ENCODE measurements around the gene LPO. TPM values are rescaled to one million over a fixed set of nuclear protein-coding genes. Genes with fewer than 3 reads are reported as not detected.

LPO gene
- total RNA-seq: not detected
- long read RNA-seq: 0 reads

DNA sequence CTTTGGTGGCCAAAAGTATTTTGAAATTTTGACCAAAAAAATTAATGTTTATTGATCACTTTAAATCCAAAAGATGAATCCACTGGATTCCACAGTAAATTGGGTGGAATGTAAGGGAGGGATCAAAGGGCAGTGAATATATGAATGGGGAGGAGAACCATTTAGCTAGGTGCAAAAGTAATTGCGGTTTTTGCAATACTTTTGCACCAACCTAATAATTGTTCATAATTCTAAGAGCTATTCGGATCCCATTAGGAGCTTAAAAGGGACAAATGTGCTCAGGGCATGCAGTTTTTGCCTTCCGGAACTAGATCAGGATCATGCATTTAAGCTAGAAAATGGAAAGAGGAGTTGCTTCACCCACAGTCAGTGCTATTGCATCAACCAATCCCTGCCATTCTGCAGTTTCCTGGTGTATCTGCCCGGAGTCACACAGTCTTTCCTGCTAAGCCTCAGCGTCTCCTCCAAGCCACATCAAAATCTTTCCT is at the start of gene LPO:
TSS of gene LPO (plus strand) at position 438 of the 488 bp plus-strand sequence. CDS start 4,396 bp downstream, outside the sequence.
- no peak within 1 kb of the TSS for H3K27ac ChIP-seq
- H3K4me1 ChIP-seq: no peaks in the 10 kb centered on the region
- ATAC-seq (no peak), DNase-seq (no peak)
- intact Hi-C loops (cut with DNase I): no loop called here
- TF ChIP-seq, protein P1, sequence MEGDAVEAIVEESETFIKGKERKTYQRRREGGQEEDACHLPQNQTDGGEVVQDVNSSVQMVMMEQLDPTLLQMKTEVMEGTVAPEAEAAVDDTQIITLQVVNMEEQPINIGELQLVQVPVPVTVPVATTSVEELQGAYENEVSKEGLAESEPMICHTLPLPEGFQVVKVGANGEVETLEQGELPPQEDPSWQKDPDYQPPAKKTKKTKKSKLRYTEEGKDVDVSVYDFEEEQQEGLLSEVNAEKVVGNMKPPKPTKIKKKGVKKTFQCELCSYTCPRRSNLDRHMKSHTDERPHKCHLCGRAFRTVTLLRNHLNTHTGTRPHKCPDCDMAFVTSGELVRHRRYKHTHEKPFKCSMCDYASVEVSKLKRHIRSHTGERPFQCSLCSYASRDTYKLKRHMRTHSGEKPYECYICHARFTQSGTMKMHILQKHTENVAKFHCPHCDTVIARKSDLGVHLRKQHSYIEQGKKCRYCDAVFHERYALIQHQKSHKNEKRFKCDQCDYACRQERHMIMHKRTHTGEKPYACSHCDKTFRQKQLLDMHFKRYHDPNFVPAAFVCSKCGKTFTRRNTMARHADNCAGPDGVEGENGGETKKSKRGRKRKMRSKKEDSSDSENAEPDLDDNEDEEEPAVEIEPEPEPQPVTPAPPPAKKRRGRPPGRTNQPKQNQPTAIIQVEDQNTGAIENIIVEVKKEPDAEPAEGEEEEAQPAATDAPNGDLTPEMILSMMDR (IDR thresholded peaks at IDR 0.05): no peak
- no peaks in the 10 kb centered on the region for H3K9me3 ChIP-seq
- no peak within 1 kb of the TSS for H3K4me3 ChIP-seq
- peaks cover 26% of the 10 kb centered on the region for H3K27me3 ChIP-seq
- H3K36me3 ChIP-seq: no peaks in the 10 kb centered on the region

DNA sequence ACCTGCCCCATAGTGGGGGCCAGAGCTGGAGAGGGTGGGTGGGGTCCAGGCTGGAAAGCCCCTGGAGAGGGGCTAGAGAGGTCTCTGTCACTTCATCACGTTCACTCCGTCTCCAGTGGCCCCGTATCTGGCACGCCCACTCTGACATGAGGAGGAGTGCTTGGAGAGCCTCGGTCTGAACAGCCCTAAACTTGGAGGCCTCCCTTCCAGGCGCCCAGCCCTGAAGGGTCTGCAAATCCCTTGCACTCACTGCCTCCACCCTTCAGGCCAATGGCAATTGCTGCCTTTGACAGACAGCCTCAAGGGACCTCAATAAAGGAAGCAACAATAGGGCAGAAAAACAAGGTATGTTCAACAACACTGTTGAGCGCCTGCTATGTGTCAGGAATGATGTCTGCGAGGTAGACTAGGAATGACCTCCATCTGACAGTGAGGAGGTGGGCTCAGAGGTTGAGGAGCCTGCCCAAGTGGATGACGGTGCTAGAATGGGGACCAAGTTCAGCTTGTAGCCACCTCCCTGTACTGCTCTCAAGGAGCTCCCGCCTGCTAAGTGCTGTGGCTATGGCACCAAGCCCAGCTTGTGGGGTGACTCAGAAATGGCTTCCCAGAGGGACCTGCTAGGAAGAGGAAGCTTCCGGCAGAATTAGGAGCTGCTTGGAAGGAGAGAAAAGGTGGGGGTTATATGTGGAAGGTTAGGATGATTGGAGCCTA is 48.8 kb upstream of the LPO start:
- peaks cover 6% of the 10 kb centered on the region for H3K27me3 ChIP-seq
- intact Hi-C loops (cut with DNase I): no loop called here
- peak; percentile 88 for DNase-seq
- H3K4me3 ChIP-seq: no peak overlapping the region
- H3K9me3 ChIP-seq: no peaks in the 10 kb centered on the region
- TF ChIP-seq, protein P1 (IDR thresholded peaks at IDR 0.05): no peak
- no peaks in the 10 kb centered on the region for H3K4me1 ChIP-seq
- H3K27ac ChIP-seq: no peak overlapping the region
- ATAC-seq: peak; percentile 79
- no peaks in the 10 kb centered on the region for H3K36me3 ChIP-seq

DNA sequence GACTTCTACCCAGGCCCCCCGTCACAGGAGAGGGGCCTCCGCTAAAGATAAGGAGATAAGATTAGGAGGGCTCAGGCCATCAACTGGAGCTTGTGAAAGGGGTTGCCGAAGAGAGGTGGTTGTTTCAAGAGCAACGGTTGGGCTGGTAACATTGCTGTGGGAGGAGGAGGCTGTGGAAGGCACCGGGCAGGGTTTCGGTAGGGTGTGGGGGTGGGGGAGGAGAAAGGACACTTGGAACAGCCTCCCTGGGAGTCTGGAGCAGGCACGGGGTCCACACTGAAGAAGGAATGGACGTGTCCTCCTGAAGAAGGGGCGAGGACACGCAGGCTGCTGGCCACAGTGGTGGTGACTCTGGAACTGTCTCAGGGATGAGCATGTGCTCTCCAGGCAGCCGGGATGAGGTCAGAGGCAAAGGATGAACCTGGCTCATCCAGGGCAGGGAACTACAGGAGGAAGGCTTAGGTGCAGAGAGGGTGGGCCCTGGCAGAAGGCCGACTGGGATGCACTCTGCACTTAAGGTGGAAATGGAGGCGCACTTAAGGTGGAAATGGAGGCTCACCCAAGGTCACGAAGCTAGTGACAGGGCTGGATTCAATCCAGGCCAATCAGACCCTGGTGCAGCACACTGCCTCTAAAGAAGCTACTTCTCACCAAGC is 47.0 kb upstream of the LPO start:
- Histone ChIP-seq H3K4me3 (no peak overlapping the region), H3K27me3 (peaks cover 6% of the 10 kb centered on the region), H3K36me3 (no peaks in the 10 kb centered on the region), H3K27ac (no peak overlapping the region), H3K4me1 (no peaks in the 10 kb centered on the region), H3K9me3 (no peaks in the 10 kb centered on the region)
- intact Hi-C loops (cut with DNase I): no loop called here
- TF ChIP-seq, protein P1 (IDR thresholded peaks at IDR 0.05): no peak
- ATAC-seq (no peak), DNase-seq (no peak)

DNA sequence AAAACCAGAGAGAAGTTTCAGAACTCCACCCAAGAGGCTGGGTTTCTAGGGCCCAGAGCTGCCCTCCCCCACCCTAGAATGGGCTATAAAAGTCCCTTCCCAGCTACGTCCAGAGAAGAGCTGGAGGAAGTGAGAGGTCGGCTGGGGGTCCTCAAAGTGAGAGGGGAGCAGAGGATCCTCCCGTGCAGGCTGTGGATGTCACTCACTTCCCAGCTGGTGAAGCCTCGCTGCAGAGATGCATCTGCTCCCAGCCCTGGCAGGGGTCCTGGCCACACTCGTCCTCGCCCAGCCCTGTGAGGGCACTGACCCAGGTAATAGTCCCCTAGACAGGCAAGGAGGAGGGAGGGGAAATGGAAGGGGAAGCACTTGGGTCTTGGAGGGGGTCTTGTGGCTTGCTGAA is 45.8 kb upstream of the LPO start, which contains the start of gene EPX:
TSS of gene EPX (plus strand) at position 115 of the 400 bp plus-strand sequence. CDS start at position 236, 121 bp downstream.
- Histone ChIP-seq H3K36me3 (no peaks in the 10 kb centered on the region), H3K4me1 (no peaks in the 10 kb centered on the region), H3K4me3 (no peak within 1 kb of the TSS), H3K27me3 (peaks cover 13% of the 10 kb centered on the region), H3K27ac (no peak within 1 kb of the TSS), H3K9me3 (no peaks in the 10 kb centered on the region)
- DNase-seq: no peak
- no peak for ATAC-seq
- TF ChIP-seq, protein P1 (IDR thresholded peaks at IDR 0.05): no peak
- intact Hi-C loops (cut with DNase I): no loop called here

DNA sequence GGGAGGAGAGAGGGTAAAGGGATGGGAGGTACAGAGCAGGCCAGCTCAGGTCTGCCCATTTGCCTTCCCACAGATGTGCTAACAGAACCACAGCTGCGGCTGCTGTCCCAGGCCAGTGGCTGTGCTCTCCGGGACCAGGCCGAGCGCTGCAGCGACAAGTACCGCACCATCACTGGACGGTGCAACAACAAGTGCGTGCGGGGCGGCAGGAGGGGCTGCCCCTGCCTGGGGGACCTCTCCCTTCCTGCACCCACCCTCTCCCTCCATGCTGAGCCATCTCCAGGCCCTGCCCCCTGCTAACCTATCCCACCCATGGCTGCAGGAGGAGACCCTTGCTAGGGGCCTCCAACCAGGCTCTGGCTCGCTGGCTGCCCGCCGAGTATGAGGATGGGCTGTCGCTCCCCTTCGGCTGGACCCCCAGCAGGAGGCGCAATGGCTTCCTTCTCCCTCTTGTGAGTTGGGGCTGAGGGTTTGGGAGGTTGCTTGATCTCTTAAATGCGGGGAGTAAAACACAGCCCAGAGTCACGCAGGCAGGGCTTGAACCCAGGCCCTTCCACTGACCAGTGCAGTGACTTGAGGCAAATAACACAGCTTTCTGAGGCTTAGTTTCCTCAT is 44.6 kb upstream of the LPO start:
- H3K4me1 ChIP-seq: no peaks in the 10 kb centered on the region
- H3K36me3 ChIP-seq: no peaks in the 10 kb centered on the region
- intact Hi-C loops (cut with DNase I): no loop called here
- no peak overlapping the region for H3K4me3 ChIP-seq
- no peaks in the 10 kb centered on the region for H3K9me3 ChIP-seq
- ATAC-seq: no peak
- H3K27me3 ChIP-seq: peaks cover 25% of the 10 kb centered on the region
- TF ChIP-seq, protein P1 (IDR thresholded peaks at IDR 0.05): no peak
- DNase-seq: no peak
- no peak overlapping the region for H3K27ac ChIP-seq

Data from upper lobe of right lung (tissue), 1 donor.